ENCODE data around the gene NRM. TPM values are rescaled to one million over a fixed set of nuclear protein-coding genes. Genes with fewer than 3 reads are reported as not detected.
"Not testable (repeated sequence)": the region's sequence is repeated elsewhere in the genome, so short reads cannot be mapped to it uniquely, and the experiment has no call there.

Gene NRM
- polyA plus RNA-seq, 1 donor = 16.5 TPM

DNA sequence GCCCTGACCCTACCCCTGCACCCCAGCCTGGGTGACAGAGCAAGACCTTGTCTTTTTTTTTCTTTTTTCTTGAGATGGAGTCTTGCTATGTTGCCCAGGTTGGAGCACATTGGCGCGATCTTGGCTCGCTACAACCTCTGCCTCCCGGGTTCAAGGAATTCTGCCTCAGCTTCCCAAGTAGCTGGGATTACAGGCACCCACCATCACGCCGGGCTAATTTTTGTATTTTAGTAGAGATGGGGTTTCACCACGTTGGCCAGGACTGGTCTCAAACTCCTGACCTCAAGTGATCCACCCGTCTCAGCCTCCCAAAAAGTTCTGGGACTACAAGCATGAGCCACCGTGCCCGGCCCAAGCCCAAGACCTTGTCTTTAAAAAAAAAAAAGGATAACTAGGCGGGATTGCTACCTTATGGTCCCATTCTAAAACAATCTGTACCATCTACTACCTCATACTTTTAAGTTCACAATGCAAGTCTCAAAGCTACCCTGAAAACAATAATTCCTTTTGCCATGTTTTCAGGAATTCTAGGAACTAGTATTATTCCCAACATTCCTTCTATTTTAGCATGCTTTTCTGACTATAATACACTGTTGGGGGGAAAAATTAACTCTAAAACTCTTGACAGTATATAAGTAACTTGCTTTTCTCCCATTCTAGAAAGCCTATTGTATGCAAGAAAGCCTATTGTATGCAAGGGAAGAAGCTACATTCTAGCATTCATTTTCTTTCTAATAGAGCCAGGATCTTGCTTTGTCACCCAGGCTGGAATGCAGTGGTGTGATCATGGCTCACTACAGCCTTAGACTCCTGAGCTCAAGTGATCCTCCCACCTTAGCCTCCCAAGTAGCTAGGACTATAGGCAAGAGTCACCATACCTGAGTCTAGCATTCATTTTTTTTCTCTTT lies 36.0 kb upstream of the NRM start:
- DNase-seq = no peak
- Histone ChIP-seq H3K4me1 (ENCODE audit: control insufficient read depth, insufficient read depth, low read length) (peaks cover 10% of the 10 kb centered on the region), H3K27me3 (ENCODE audit: control insufficient read depth, insufficient read depth, low read length) (no peaks in the 10 kb centered on the region), H3K9me3 (ENCODE audit: control insufficient read depth, low read depth, low read length) (no peaks in the 10 kb centered on the region), H3K36me3 (ENCODE audit: control insufficient read depth, insufficient read depth, low read length) (peaks cover 77% of the 10 kb centered on the region), H3K4me3 (ENCODE audit: low read length) (no peak overlapping the region), H3K27ac (ENCODE audit: low read length) (no peak overlapping the region)
- no CpG with 5 or more reads among the region's 11 CpGs for WGBS (ENCODE audit: insufficient coverage, low lambda C conversion rate)

DNA sequence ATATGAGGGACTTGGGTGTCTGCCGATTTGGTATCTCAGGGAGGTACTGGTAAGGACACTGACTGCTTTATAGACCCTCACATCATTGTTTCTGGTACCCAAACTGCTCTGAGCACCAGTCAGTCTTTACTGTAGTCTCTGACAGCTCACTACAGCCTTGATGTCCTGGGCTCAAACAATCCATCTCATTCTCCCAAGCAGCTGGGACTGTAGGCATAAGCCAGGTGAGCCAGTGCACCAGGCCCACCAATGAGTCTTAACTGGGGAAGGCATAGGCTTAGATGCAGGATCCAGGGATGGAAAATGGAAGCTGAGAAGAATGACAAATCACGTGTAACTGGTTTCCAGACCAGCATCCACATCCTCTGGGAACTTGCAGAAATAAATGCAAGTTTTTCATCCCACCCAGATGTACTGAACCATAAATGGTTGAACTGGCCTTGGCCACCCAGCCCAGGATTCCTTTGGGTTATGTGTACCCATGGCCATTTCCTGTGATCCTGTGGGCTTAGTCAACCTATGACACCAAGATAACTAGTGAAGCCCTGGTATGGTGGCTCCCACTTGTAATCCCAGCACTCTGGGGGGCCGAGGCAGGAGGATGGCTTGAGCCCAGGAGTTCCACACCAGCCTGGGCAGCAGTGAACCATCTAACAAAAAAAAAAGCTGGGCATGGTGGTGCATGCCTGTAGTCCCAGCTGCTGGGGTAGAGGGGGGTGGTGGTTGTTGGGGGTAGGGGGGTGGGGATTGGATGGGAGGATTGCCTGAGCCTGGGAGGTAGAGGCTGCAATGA lies 35.1 kb upstream of the NRM start:
- Histone ChIP-seq H3K36me3 (ENCODE audit: control insufficient read depth, insufficient read depth, low read length) (peaks cover 74% of the 10 kb centered on the region), H3K9me3 (ENCODE audit: control insufficient read depth, low read depth, low read length) (no peaks in the 10 kb centered on the region), H3K4me3 (ENCODE audit: low read length) (no peak overlapping the region), H3K4me1 (ENCODE audit: control insufficient read depth, insufficient read depth, low read length) (peaks cover 10% of the 10 kb centered on the region), H3K27ac (ENCODE audit: low read length) (no peak overlapping the region), H3K27me3 (ENCODE audit: control insufficient read depth, insufficient read depth, low read length) (no peaks in the 10 kb centered on the region)
- WGBS (ENCODE audit: insufficient coverage, low lambda C conversion rate) = no CpG with 5 or more reads among the region's 3 CpGs
- no peak for DNase-seq

DNA sequence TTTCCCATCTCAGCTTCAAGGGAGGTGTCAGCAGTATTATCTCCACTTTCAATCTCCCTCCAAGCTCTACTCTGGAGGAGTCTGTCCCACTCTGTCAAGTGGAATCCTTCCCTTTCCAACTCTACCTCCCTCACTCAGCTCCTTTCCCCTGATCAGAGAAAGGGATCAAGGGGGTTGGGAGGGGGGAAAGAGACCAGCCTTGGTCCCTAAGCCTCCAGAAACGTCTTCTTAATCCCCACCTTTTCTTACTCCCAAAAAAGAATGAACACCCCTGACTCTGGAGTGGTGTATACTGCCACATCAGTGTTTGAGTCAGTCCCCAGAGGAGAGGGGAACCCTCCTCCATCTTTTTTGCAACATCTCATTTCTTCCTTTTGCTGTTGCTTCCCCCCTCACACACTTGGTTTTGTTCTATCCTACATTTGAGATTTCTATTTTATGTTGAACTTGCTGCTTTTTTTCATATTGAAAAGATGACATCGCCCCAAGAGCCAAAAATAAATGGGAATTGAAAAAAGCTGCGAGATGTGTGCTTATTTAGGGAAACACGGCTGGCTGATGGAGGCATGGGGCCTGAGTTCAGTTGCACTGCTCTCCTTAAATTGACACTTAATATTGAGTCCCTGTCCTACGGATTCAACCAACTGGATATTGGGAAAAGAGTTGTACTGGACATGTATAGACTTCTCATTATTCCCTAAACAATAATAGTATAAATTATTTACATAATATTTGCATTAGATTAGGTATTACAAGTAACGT lies 34.3 kb upstream of the NRM start:
- peaks cover 3% of the 10 kb centered on the region for H3K4me1 ChIP-seq (ENCODE audit: control insufficient read depth, insufficient read depth, low read length)
- no peak for DNase-seq
- no peaks in the 10 kb centered on the region for H3K9me3 ChIP-seq (ENCODE audit: control insufficient read depth, low read depth, low read length)
- whole genome bisulfite sequencing (ENCODE audit: insufficient coverage, low lambda C conversion rate) = 83% methylated on average over 1 of the region's 6 CpGs
- H3K27me3 ChIP-seq (ENCODE audit: control insufficient read depth, insufficient read depth, low read length) = no peaks in the 10 kb centered on the region
- H3K27ac ChIP-seq (ENCODE audit: low read length) = no peak overlapping the region
- no peak overlapping the region for H3K4me3 ChIP-seq (ENCODE audit: low read length)
- peaks cover 67% of the 10 kb centered on the region for H3K36me3 ChIP-seq (ENCODE audit: control insufficient read depth, insufficient read depth, low read length)

DNA sequence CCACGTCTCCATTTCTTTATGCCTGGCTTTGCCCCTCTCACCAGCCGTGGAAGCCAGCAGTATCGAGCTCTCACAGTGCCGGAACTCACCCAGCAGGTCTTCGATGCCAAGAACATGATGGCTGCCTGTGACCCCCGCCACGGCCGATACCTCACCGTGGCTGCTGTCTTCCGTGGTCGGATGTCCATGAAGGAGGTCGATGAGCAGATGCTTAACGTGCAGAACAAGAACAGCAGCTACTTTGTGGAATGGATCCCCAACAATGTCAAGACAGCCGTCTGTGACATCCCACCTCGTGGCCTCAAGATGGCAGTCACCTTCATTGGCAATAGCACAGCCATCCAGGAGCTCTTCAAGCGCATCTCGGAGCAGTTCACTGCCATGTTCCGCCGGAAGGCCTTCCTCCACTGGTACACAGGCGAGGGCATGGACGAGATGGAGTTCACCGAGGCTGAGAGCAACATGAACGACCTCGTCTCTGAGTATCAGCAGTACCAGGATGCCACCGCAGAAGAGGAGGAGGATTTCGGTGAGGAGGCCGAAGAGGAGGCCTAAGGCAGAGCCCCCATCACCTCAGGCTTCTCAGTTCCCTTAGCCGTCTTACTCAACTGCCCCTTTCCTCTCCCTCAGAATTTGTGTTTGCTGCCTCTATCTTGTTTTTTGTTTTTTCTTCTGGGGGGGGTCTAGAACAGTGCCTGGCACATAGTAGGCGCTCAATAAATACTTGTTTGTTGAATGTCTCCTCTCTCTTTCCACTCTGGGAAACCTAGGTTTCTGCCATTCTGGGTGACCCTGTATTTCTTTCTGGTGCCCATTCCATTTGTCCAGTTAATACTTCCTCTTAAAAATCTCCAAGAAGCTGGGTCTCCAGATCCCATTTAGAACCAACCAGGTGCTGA lies 33.3 kb upstream of the NRM start:
- not testable (repeated sequence) for H3K27ac ChIP-seq (ENCODE audit: low read length); H3K4me3 ChIP-seq (ENCODE audit: low read length); H3K9me3 ChIP-seq (ENCODE audit: control insufficient read depth, low read depth, low read length); H3K4me1 ChIP-seq (ENCODE audit: control insufficient read depth, insufficient read depth, low read length); DNase-seq; H3K27me3 ChIP-seq (ENCODE audit: control insufficient read depth, insufficient read depth, low read length)
- peaks cover 57% of the 10 kb centered on the region for H3K36me3 ChIP-seq (ENCODE audit: control insufficient read depth, insufficient read depth, low read length)
- no CpG with 5 or more reads among the region's 29 CpGs for WGBS (ENCODE audit: insufficient coverage, low lambda C conversion rate)

DNA sequence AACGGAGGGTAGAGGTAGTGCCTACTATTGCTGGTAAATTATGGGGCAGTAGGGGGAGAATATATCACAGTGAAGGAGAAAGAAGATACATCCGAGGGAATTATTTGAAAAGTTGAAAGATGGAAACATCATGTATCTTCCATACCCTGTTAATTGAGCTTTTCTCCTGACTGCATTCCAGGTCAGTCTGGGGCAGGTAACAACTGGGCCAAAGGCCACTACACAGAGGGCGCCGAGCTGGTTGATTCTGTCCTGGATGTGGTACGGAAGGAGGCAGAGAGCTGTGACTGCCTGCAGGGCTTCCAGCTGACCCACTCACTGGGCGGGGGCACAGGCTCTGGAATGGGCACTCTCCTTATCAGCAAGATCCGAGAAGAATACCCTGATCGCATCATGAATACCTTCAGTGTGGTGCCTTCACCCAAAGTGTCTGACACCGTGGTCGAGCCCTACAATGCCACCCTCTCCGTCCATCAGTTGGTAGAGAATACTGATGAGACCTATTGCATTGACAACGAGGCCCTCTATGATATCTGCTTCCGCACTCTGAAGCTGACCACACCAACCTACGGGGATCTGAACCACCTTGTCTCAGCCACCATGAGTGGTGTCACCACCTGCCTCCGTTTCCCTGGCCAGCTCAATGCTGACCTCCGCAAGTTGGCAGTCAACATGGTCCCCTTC lies 32.5 kb upstream of the NRM start:
- H3K4me1 ChIP-seq (ENCODE audit: control insufficient read depth, insufficient read depth, low read length); H3K4me3 ChIP-seq (ENCODE audit: low read length); H3K9me3 ChIP-seq (ENCODE audit: control insufficient read depth, low read depth, low read length); DNase-seq; H3K27ac ChIP-seq (ENCODE audit: low read length); H3K27me3 ChIP-seq (ENCODE audit: control insufficient read depth, insufficient read depth, low read length): not testable (repeated sequence)
- 50% methylated on average over 1 of the region's 16 CpGs for WGBS (ENCODE audit: insufficient coverage, low lambda C conversion rate)
- peaks cover 54% of the 10 kb centered on the region for H3K36me3 ChIP-seq (ENCODE audit: control insufficient read depth, insufficient read depth, low read length)

GRCh38 chr6:30722280-30723112 lies 31.7 kb upstream of the NRM start:
- Histone ChIP-seq H3K36me3 (ENCODE audit: control insufficient read depth, insufficient read depth, low read length) (peaks cover 46% of the 10 kb centered on the region), H3K4me1 (ENCODE audit: control insufficient read depth, insufficient read depth, low read length) (peaks cover 3% of the 10 kb centered on the region), H3K9me3 (ENCODE audit: control insufficient read depth, low read depth, low read length) (no peaks in the 10 kb centered on the region), H3K27me3 (ENCODE audit: control insufficient read depth, insufficient read depth, low read length) (no peaks in the 10 kb centered on the region), H3K27ac (ENCODE audit: low read length) (peak overlapping the region; percentile 88), H3K4me3 (ENCODE audit: low read length) (peak overlapping the region; percentile 86)
- WGBS (ENCODE audit: insufficient coverage, low lambda C conversion rate) = 20% methylated on average over 1 of the region's 27 CpGs
- peak; percentile 76 to 77 for DNase-seq

- WGBS (ENCODE audit: insufficient coverage, low lambda C conversion rate) = no CpG with 5 or more reads among the region's 10 CpGs
- Histone ChIP-seq H3K36me3 (ENCODE audit: control insufficient read depth, insufficient read depth, low read length) (peaks cover 43% of the 10 kb centered on the region), H3K27ac (ENCODE audit: low read length) (peak overlapping the region; percentile 88), H3K4me3 (ENCODE audit: low read length) (peak overlapping the region; percentile 86)
- not testable (repeated sequence) for H3K9me3 ChIP-seq (ENCODE audit: control insufficient read depth, low read depth, low read length); H3K4me1 ChIP-seq (ENCODE audit: control insufficient read depth, insufficient read depth, low read length); H3K27me3 ChIP-seq (ENCODE audit: control insufficient read depth, insufficient read depth, low read length)
- peak in 1 of 2 donors; percentile 47 for DNase-seq
Measured at GRCh38 chr6:30722025-30722279, 31.2 kb upstream of the NRM start.

GRCh38 chr6:30721198-30722024 lies 30.6 kb upstream of the NRM start:
- H3K27ac ChIP-seq (ENCODE audit: low read length) = peak overlapping the region; percentile 88
- H3K9me3 ChIP-seq (ENCODE audit: control insufficient read depth, low read depth, low read length) = no peaks in the 10 kb centered on the region
- WGBS (ENCODE audit: insufficient coverage, low lambda C conversion rate) = no CpG with 5 or more reads among the region's 71 CpGs
- no peaks in the 10 kb centered on the region for H3K27me3 ChIP-seq (ENCODE audit: control insufficient read depth, insufficient read depth, low read length)
- peak; percentile 92 to 93 for DNase-seq
- peak overlapping the region; percentile 94 for H3K4me3 ChIP-seq (ENCODE audit: low read length)
- peaks cover 39% of the 10 kb centered on the region for H3K36me3 ChIP-seq (ENCODE audit: control insufficient read depth, insufficient read depth, low read length)
- peaks cover 6% of the 10 kb centered on the region for H3K4me1 ChIP-seq (ENCODE audit: control insufficient read depth, insufficient read depth, low read length)
